Endothelial cell of umbilical vein (primary cell): ENCODE measurements around the gene PBLD. TPM values are rescaled to one million over a fixed set of nuclear protein-coding genes. Genes with fewer than 3 reads are reported as not detected.

Experiments
- BruUV-seq: library from RNA; stranded (reverse); fragments of 400-500 nt; replicated peaks from 2 replicates; lab custom pipeline; 2021; lab: Mats Ljungman, UMichigan
- CTCF ChIA-PET: fragments of 300-600, 350-600 bp; sonication (Branson Sonifier 250); formaldehyde crosslinking; loops from one replicate; lab custom pipeline; 2021; ENCODE audit warnings: antibody characterized with exemption, inconsistent platforms; lab: Charles Lee
- POLR2A ChIA-PET: fragments of 300-600, 350-600 bp; sonication (Branson Sonifier 250); formaldehyde crosslinking; loops from one replicate; lab custom pipeline; 2021; ENCODE audit warnings: antibody characterized with exemption, inconsistent platforms; lab: Charles Lee
- DNase-seq: peaks from one replicate; pipeline ENCODE4 v3.0.0-alpha.2; 2011; ENCODE audit warnings: low read depth, low spot score
- FAIRE-seq: peaks from 2 replicates; lab custom pipeline; 2011; peaks lifted over from hg19 to GRCh38; lab: Jason Lieb, UNC
- H2AFZ ChIP-seq: 2 replicates; pipeline ENCODE4 v1.6.0; 2012; ENCODE audit warnings: low read depth, low read length, control low read depth, inconsistent platforms
- H3K27ac ChIP-seq: 2 replicates; pipeline ENCODE4 v1.5.1; 2011; ENCODE audit warnings: low read depth, mild to moderate bottlenecking, control low read depth, low read length, moderate library complexity; ENCODE audit not compliant: insufficient read depth
- H3K27me3 ChIP-seq, 2 experiments: 2 replicates each; pipeline versions ENCODE4 v1.6.0 to v1.6.1; 2011; ENCODE audit warnings: low read length in 2 of 2, mixed read lengths in 1 of 2; ENCODE audit not compliant: control insufficient read depth in 2 of 2, insufficient read depth in 2 of 2
- H3K36me3 ChIP-seq, 2 experiments: 2 replicates in 1 of 2; 3 replicates in 1 of 2; pipeline ENCODE4 v1.5.1; 2011; ENCODE audit warnings: low read length in 2 of 2, mild to moderate bottlenecking in 1 of 2, moderate library complexity in 1 of 2; ENCODE audit not compliant: control insufficient read depth in 2 of 2, insufficient read depth in 2 of 2; ENCODE audit errors: extremely low read depth in 1 of 2
- H3K4me1 ChIP-seq: 3 replicates; pipeline ENCODE4 v1.5.1; 2011; ENCODE audit warnings: mild to moderate bottlenecking, low read length; ENCODE audit not compliant: control insufficient read depth, insufficient read depth; ENCODE audit errors: extremely low read depth
- H3K4me2 ChIP-seq: 2 replicates; pipeline ENCODE4 v1.6.1; 2011; ENCODE audit warnings: low read length, control low read depth, mixed read lengths; ENCODE audit not compliant: insufficient read depth
- H3K4me3 ChIP-seq, 3 experiments: fragments of 200-600 bp in 1 of 3; sonication (generic), shearing (Covaris generic) in 1 of 3; replicated peaks in 1 of 3; 2 replicates each; pipeline ENCODE4 v1.5.1; 2011 to 2016; ENCODE audit warnings: control low read depth in 3 of 3, low read length in 3 of 3, mild to moderate bottlenecking in 2 of 3, inconsistent platforms in 1 of 3, low read depth in 1 of 3, moderate library complexity in 1 of 3; ENCODE audit not compliant: insufficient read depth in 1 of 3
- H3K79me2 ChIP-seq: 2 replicates; pipeline ENCODE4 v1.6.0; 2012; ENCODE audit warnings: low read length, inconsistent platforms; ENCODE audit not compliant: control insufficient read depth, insufficient read depth
- H3K9ac ChIP-seq: replicated peaks from 2 replicates; pipeline ENCODE3; 2011; ENCODE audit warnings: low read length, control low read depth; ENCODE audit not compliant: insufficient read depth; ENCODE audit errors: extremely low read depth
- H3K9me1 ChIP-seq: replicated peaks from 3 replicates; pipeline ENCODE4 v1.6.0; 2011; ENCODE audit warnings: mild to moderate bottlenecking, low read length; ENCODE audit not compliant: control insufficient read depth, insufficient read depth; ENCODE audit errors: extremely low read depth
- H3K9me3 ChIP-seq: replicated peaks from 2 replicates; pipeline ENCODE4 v1.5.1; 2012; ENCODE audit warnings: low read length, inconsistent platforms; ENCODE audit not compliant: control insufficient read depth, insufficient read depth
- H4K20me1 ChIP-seq: replicated peaks from 2 replicates; pipeline ENCODE3; 2011; ENCODE audit warnings: mild to moderate bottlenecking, low read length; ENCODE audit not compliant: control insufficient read depth, insufficient read depth; ENCODE audit errors: extremely low read depth
- CTCF ChIP-seq, 2 donors: IDR thresholded peaks; 1 replicate in 1 of 2; 2 replicates in 1 of 2; pipeline ENCODE4 v1.5.1; 2011; ENCODE audit warnings: low read length in 2 of 2, mild to moderate bottlenecking in 2 of 2, moderate library complexity in 2 of 2, control low read depth in 1 of 2, inconsistent platforms in 1 of 2, low read depth in 1 of 2; ENCODE audit not compliant: insufficient read depth in 1 of 2; ENCODE audit errors: extremely low read depth in 1 of 2
- EZH2 ChIP-seq: IDR thresholded peaks from 2 replicates; pipeline ENCODE4 v1.6.1; 2012; ENCODE audit warnings: borderline replicate concordance, low read depth, mild to moderate bottlenecking, moderate library complexity, low read length, inconsistent platforms; ENCODE audit not compliant: severe bottlenecking
- FOS ChIP-seq: IDR thresholded peaks from 2 replicates; pipeline ENCODE4 v1.6.1; 2011; ENCODE audit warnings: mild to moderate bottlenecking, low read length, moderate library complexity, borderline replicate concordance; ENCODE audit not compliant: insufficient read depth
- GATA2 ChIP-seq: IDR thresholded peaks from 2 replicates; pipeline ENCODE4 v1.7.0; 2011; ENCODE audit warnings: low read depth, mild to moderate bottlenecking, moderate library complexity, mixed read lengths, low read length; ENCODE audit not compliant: insufficient read length, insufficient read depth
- JUN ChIP-seq: IDR thresholded peaks from 2 replicates; pipeline ENCODE4 v1.6.1; 2011; ENCODE audit warnings: borderline replicate concordance, low read depth; ENCODE audit not compliant: insufficient read length, insufficient read depth
- MAX ChIP-seq: IDR thresholded peaks from 2 replicates; pipeline ENCODE4 v1.6.1; 2011; ENCODE audit not compliant: insufficient read depth, insufficient read length
- MYC ChIP-seq: IDR thresholded peaks from one replicate; pipeline ENCODE4 v1.6.1; 2011; ENCODE audit warnings: mild to moderate bottlenecking, low read depth, low read length
- POLR2A ChIP-seq: IDR thresholded peaks from 2 replicates; pipeline ENCODE4 v1.6.1; 2012; ENCODE audit warnings: low read depth, mild to moderate bottlenecking, control low read depth, low read length
- POLR2AphosphoS5 ChIP-seq: IDR thresholded peaks from 2 replicates; pipeline ENCODE4 v1.6.1; 2012; ENCODE audit warnings: low read depth, mild to moderate bottlenecking, control low read depth, low read length, moderate library complexity; ENCODE audit not compliant: insufficient read depth
- dilution Hi-C: fragments of 300-500 bp; cut with MboI; formaldehyde crosslinking; loops from one replicate; pipeline ENCODE4 v1.15.0; 2019; ENCODE audit warnings: low sequenced_read_pairs; ENCODE audit not compliant: extremely low pct_ligation_motif_present
- intact Hi-C: fragments of 100-400 bp; cut with micrococcal nuclease; formaldehyde crosslinking; loops from one replicate; pipeline ENCODE4 v1.10.0; 2022
- polyA plus RNA-seq, 4 experiments: library from polyadenylated mRNA; depleted of rRNA in 3 of 4; stranded (reverse) in 3 of 4; unstranded in 1 of 4; fragments of >200 nt; gene quantifications; 2 replicates each; pipeline versions ENCODE4 v1.2.1 to v1.2.3, GENCODE V29; 2011 to 2012; ENCODE audit warnings: missing spikeins in 1 of 4
- total RNA-seq: library from RNA; stranded (reverse); gene quantifications from 2 replicates; pipeline ENCODE4 v1.2.3, GENCODE V29; 2021

Gene PBLD
- total and polyA plus RNA-seq, 2 donors (not counting 3 experiments of a cell fraction or from before 2014, with no cell fraction given) = 1.5 to 5.1 TPM

- H3K4me2 ChIP-seq = no peak overlapping the region
- H3K27ac ChIP-seq = no peak overlapping the region
- H2AFZ ChIP-seq = no peak overlapping the region
- DNase-seq (no peak), FAIRE-seq (no peak)
- H4K20me1 ChIP-seq = peaks cover 3% of the 10 kb centered on the region
- no peaks in the 10 kb centered on the region for H3K27me3 ChIP-seq
- H3K79me2 ChIP-seq = peaks cover 14% of the 10 kb centered on the region
- H3K4me1 ChIP-seq = peaks cover 5% of the 10 kb centered on the region
- POLR2A ChIA-PET = no interaction called here
- CTCF ChIA-PET = interaction anchor here (0.6 to 3.9 kb wide), 2 partner anchors 133 to 382 kb away, joined by 3 to 38 read pairs; no protein-coding TSS in a partner anchor
- no peaks in the 10 kb centered on the region for H3K9me1 ChIP-seq
- H3K9me3 ChIP-seq = no peaks in the 10 kb centered on the region
- no peak overlapping the region for H3K4me3 ChIP-seq
- BruUV-seq = no TSS peak
- dilution Hi-C loops = no loop called here
- TF ChIP-seq EZH2 = no peak
- no peak for TF ChIP-seq CTCF (IDR thresholded peaks at IDR 0.05; ENCODE audit: extremely low read depth in 1 of 2, insufficient read depth in 1 of 2, low read depth in 1 of 2, low read length in 2 of 2)
- no peak for TF ChIP-seq POLR2A
- no peak for TF ChIP-seq MYC
- TF ChIP-seq FOS = no peak
- TF ChIP-seq MAX = no peak
- no peak for TF ChIP-seq JUN
- no peak for TF ChIP-seq POLR2AphosphoS5
- TF ChIP-seq GATA2 = no peak
- H3K9ac ChIP-seq = no peak overlapping the region
- intact Hi-C loops = loop anchor here (5.0 kb wide), 1 partner anchor 489 kb away; no protein-coding TSS in a partner anchor
- peaks cover 2 to 21% of the 10 kb centered on the region in 2 experiments for H3K36me3 ChIP-seq
These were observed 14.0 kb upstream of the PBLD start for GRCh38 chr10:68346774-68347173.
